Gastrocnemius medialis (tissue), 4 donors: Measurements from ENCODE around the gene ATRNL1. TPM values are rescaled to one million over a fixed set of nuclear protein-coding genes. Genes with fewer than 3 reads are reported as not detected.

Experiments
- ATAC-seq, 2 donors: fragments of 150-250 bp; one replicate each; pipeline ENCODE4 v1.9.1; 2016
- DNase-seq, 2 donors: peaks; one replicate each; pipeline ENCODE4 v3.0.0-alpha.2; 2019
- H3K27ac ChIP-seq, 4 donors: fragments of 200-600 bp; sonication (generic); 1 replicate in 1 of 4; 2 replicates in 3 of 4; pipeline ENCODE4 v1.5.1; 2016 to 2018; ENCODE audit warnings: mild to moderate bottlenecking in 2 of 4, moderate library complexity in 1 of 4
- H3K27me3 ChIP-seq, 3 donors: fragments of 200-600 bp; sonication (generic) in 2 of 3; 1 replicate in 1 of 3; 2 replicates in 2 of 3; pipeline versions ENCODE4 v1.5.1 to v1.6.0; 2016 to 2019; ENCODE audit warnings: mild to moderate bottlenecking in 1 of 3, moderate library complexity in 1 of 3
- H3K36me3 ChIP-seq, 2 donors: fragments of 200-600 bp; sonication (generic) in 1 of 2; one replicate each; pipeline ENCODE4 v1.5.1; 2017 to 2018
- H3K4me1 ChIP-seq, 2 donors: fragments of 200-600 bp; sonication (generic) in 1 of 2; one replicate each; pipeline ENCODE4 v1.5.1; 2016 to 2017; ENCODE audit warnings: mild to moderate bottlenecking in 2 of 2
- H3K4me3 ChIP-seq, 4 donors: fragments of 200-600 bp; sonication (generic) in 3 of 4; 1 replicate in 1 of 4; 2 replicates in 3 of 4; pipeline ENCODE4 v1.5.1; 2016 to 2019; ENCODE audit warnings: mild to moderate bottlenecking in 2 of 4
- H3K9me3 ChIP-seq, 3 donors: fragments of 200-600 bp; sonication (generic) in 2 of 3; 1 replicate in 1 of 3; 2 replicates in 2 of 3; pipeline ENCODE4 v1.5.1; 2016 to 2019
- POLR2A ChIP-seq, 2 donors: fragments of 450-650 bp; IDR thresholded peaks; one replicate each; pipeline ENCODE4 v1.6.1; 2017; ENCODE audit warnings: antibody characterized with exemption in 2 of 2, mild to moderate bottlenecking in 2 of 2, moderate library complexity in 2 of 2
- in situ Hi-C, 4 donors: fragments of 200-750 bp; cut with MboI; loops; one replicate each; pipeline versions ENCODE4 v1.15.0 to v1.8.0; 2017; ENCODE audit warnings: low sequenced_read_pairs in 4 of 4
- intact Hi-C: fragments of 100-400 bp; cut with DNase I; formaldehyde crosslinking; loops from one replicate; pipeline ENCODE4 v1.15.1; 2023; ENCODE audit warnings: low total_unique reads
- total RNA-seq, 4 donors: library from RNA; depleted of rRNA; stranded (reverse); fragments of >200 nt; gene quantifications; one replicate each; pipeline versions ENCODE4 v1.1.0 to v1.2.3, GENCODE V29; 2016
- TF ChIP-seq, protein P1 (sequence below), 5 experiments: fragments of 450-650 bp in 3 of 5; fragments of 200-600 bp in 2 of 5; sonication (generic) in 2 of 5; IDR thresholded peaks in 4 of 5; conservative IDR thresholded peaks in 1 of 5; 1 replicate in 4 of 5; 2 replicates in 1 of 5; pipeline ENCODE4 v1.5.1; 2016 to 2019; ENCODE audit warnings: antibody characterized with exemption in 5 of 5, mild to moderate bottlenecking in 3 of 5, moderate library complexity in 3 of 5

Gene ATRNL1
- total RNA-seq, 4 donors from 2014 or later, result 1.6 to 10.8 (median 3.8) TPM

DNA sequence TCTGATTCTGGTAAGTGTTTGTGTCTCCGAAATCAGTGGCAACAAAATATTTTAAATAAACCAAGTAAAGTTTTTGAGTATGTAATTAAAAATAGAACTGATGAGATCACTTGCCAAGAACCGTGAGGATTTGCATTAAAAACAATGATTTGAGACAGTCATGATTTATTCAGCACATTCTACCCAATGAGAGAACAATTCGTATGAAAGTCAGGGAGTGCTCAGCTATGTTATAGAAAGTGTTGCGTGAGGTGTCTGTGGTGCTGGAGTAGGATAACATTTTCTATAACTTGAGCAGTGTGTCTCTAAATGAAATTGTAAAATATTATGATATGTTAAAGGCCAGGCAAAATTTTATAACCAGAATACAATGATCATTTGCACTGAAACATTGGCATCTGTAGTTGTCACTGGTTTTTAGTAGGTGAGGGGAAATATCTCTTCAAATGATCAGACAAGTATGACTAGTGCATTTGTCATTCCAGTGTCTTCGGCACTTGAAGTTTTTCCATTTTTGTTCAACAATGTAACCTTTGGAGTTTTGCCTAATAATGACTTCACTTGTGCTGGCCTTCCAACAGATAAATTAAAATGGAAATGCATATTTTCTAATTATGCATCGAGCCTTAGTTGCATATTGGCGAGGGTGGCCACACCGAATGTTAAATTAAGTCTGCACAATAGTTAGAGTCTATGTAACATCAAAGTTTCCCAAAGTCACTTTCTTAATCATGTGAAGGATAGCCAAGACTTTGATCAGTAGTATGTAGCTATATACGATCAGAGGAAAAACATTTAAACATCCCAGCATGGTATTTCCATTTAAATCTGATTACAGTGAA is 844.0 kb downstream of the ATRNL1 start:
- DNase-seq, result no peak
- no peak overlapping the region for H3K27ac ChIP-seq
- TF ChIP-seq, protein P1, sequence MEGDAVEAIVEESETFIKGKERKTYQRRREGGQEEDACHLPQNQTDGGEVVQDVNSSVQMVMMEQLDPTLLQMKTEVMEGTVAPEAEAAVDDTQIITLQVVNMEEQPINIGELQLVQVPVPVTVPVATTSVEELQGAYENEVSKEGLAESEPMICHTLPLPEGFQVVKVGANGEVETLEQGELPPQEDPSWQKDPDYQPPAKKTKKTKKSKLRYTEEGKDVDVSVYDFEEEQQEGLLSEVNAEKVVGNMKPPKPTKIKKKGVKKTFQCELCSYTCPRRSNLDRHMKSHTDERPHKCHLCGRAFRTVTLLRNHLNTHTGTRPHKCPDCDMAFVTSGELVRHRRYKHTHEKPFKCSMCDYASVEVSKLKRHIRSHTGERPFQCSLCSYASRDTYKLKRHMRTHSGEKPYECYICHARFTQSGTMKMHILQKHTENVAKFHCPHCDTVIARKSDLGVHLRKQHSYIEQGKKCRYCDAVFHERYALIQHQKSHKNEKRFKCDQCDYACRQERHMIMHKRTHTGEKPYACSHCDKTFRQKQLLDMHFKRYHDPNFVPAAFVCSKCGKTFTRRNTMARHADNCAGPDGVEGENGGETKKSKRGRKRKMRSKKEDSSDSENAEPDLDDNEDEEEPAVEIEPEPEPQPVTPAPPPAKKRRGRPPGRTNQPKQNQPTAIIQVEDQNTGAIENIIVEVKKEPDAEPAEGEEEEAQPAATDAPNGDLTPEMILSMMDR (IDR thresholded peaks at IDR 0.05 in 4 of 5, conservative IDR thresholded peaks at IDR 0.05 in 1 of 5), result no peak
- TF ChIP-seq POLR2A (IDR thresholded peaks at IDR 0.05), result no peak
- no peaks in the 10 kb centered on the region for H3K27me3 ChIP-seq
- H3K9me3 ChIP-seq, result no peaks in the 10 kb centered on the region
- no peak overlapping the region for H3K4me3 ChIP-seq
- in situ Hi-C loops, result loop anchor here in 1 of 4 donors (25.0 kb wide), 1 partner anchor 350 kb away; no protein-coding TSS in a partner anchor
- intact Hi-C loops, result no loop called here
- H3K4me1 ChIP-seq, result no peaks in the 10 kb centered on the region
- ATAC-seq, result no peak
- no peaks in the 10 kb centered on the region for H3K36me3 ChIP-seq

DNA sequence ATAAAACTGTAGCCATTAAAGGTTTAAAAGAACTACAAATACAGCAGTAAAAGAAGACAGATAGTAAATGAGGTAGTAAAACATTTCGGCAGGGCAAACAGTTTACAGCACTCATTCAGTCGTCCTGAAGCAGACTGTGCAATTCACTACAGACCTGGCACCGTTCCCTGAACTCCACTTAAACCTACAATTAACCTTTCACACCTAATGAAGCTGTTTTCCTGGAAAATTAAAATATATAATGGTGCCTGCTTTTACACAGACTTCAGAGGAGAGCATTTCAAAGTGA is 844.5 kb downstream of the ATRNL1 start:
- no peaks in the 10 kb centered on the region for H3K9me3 ChIP-seq
- no peak overlapping the region for H3K4me3 ChIP-seq
- TF ChIP-seq, protein P1 (IDR thresholded peaks at IDR 0.05 in 4 of 5, conservative IDR thresholded peaks at IDR 0.05 in 1 of 5), result no peak
- TF ChIP-seq POLR2A (IDR thresholded peaks at IDR 0.05), result no peak
- no peaks in the 10 kb centered on the region for H3K27me3 ChIP-seq
- no peaks in the 10 kb centered on the region for H3K36me3 ChIP-seq
- in situ Hi-C loops (loop anchor here in 1 of 4 donors (25.0 kb wide), 1 partner anchor 350 kb away; no protein-coding TSS in a partner anchor), intact Hi-C loops (no loop called here)
- no peak overlapping the region for H3K27ac ChIP-seq
- ATAC-seq (no peak), DNase-seq (no peak)
- no peaks in the 10 kb centered on the region for H3K4me1 ChIP-seq

DNA sequence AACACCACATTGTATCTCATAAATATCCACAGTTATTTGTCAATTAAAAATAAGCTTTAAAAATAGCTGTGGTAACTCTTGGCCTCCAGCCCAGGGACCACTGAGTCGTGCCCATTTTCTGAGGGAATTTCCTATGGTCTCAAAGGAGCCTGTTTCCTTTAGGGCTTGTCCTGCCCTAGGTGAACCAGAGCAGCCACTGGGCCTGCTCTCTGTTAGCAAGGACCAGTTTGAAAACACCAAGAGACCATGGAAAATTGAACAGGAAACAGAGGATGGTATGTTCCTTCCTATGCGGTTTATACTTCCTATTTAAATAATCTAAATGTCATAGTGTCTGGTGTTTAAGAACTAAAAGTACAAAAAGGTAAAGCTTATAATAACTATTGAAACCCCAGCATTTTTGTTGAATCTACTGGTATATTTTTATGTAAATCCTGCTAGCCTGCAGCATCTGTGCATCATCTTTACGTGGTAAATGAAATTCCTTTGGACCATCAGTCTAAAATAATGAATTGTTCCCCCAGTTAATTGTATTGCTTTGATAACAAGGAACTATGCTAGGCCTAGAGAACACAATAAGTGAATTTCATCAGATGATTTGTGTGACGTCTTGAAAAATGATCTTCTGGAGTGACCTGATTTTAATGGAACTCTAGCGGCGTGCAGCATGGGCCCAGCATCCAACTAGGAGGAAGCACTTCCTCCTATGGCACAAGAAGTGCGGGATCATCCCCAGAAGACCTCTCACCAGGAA is 846.1 kb downstream of the ATRNL1 start:
- Histone ChIP-seq H3K27ac (no peak overlapping the region), H3K36me3 (no peaks in the 10 kb centered on the region), H3K4me3 (no peak overlapping the region), H3K27me3 (no peaks in the 10 kb centered on the region), H3K4me1 (no peaks in the 10 kb centered on the region), H3K9me3 (no peaks in the 10 kb centered on the region)
- no peak for ATAC-seq
- in situ Hi-C loops, result loop anchor here in 1 of 4 donors (25.0 kb wide), 1 partner anchor 348 kb away; no protein-coding TSS in a partner anchor
- TF ChIP-seq, protein P1 (IDR thresholded peaks at IDR 0.05 in 4 of 5, conservative IDR thresholded peaks at IDR 0.05 in 1 of 5), result no peak
- TF ChIP-seq POLR2A (IDR thresholded peaks at IDR 0.05), result no peak
- DNase-seq, result no peak
- intact Hi-C loops, result no loop called here

DNA sequence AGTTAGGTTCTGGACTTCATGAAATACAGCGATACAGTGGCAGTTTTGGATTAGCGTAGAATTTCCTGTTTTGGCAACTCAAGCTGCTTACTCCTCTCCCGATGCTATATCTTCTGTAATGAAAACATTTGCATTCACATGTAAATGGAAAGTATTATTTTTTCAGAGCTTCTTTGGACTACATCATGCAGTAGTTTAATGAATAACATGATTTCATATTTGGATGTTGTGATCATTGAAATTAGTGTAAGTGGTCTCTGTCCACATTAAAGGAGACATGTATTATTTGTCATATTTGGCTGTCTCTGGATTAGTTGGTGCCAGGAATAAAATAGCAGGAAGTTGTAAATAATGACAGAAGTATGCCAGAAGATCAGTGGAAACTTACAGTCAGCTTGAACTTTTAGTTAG is 848.2 kb downstream of the ATRNL1 start:
- in situ Hi-C loops, result loop anchor here in 2 of 4 donors (10.0 to 25.0 kb wide), 2 partner anchors 343 to 346 kb away; no protein-coding TSS in a partner anchor
- Histone ChIP-seq H3K4me1 (no peaks in the 10 kb centered on the region), H3K27ac (no peak overlapping the region), H3K4me3 (no peak overlapping the region), H3K27me3 (no peaks in the 10 kb centered on the region), H3K36me3 (no peaks in the 10 kb centered on the region), H3K9me3 (no peaks in the 10 kb centered on the region)
- TF ChIP-seq, protein P1 (IDR thresholded peaks at IDR 0.05 in 4 of 5, conservative IDR thresholded peaks at IDR 0.05 in 1 of 5), result no peak
- TF ChIP-seq POLR2A (IDR thresholded peaks at IDR 0.05), result no peak
- DNase-seq, result no peak
- intact Hi-C loops, result no loop called here
- no peak for ATAC-seq
